Trophoblast cell (in vitro differentiated cells and primary cell): ENCODE measurements around the gene BTBD9.
A peak's percentile ranks its signal among the peaks of the same experiment; 100 is the strongest.

Experiments
- DNase-seq, 2 donors: peaks; one replicate each; pipeline ENCODE4 v3.0.0-alpha.2; 2016
- H2AFZ ChIP-seq: 2 replicates; pipeline ENCODE4 v1.6.1; 2013; ENCODE audit warnings: low read length, moderate library complexity, mild to moderate bottlenecking; ENCODE audit not compliant: insufficient read depth, poor library complexity
- H2AK5ac ChIP-seq: 2 replicates; pipeline ENCODE4 v1.6.1; 2013; ENCODE audit warnings: mild to moderate bottlenecking, low read length
- H2BK120ac ChIP-seq: 2 replicates; pipeline ENCODE4 v1.6.1; 2013; ENCODE audit warnings: low read length, mild to moderate bottlenecking, moderate library complexity; ENCODE audit not compliant: insufficient read depth, poor library complexity
- H2BK12ac ChIP-seq: 2 replicates; pipeline ENCODE4 v1.6.1; 2013; ENCODE audit warnings: mild to moderate bottlenecking, low read length, moderate library complexity
- H2BK5ac ChIP-seq: 2 replicates; pipeline ENCODE4 v1.6.1; 2013; ENCODE audit warnings: low read length, low read depth, moderate library complexity, mild to moderate bottlenecking; ENCODE audit not compliant: poor library complexity
- H3K14ac ChIP-seq: 2 replicates; pipeline ENCODE4 v1.6.1; 2013; ENCODE audit warnings: mild to moderate bottlenecking, low read length
- H3K18ac ChIP-seq: 2 replicates; pipeline ENCODE4 v1.6.1; 2013; ENCODE audit warnings: mild to moderate bottlenecking, low read length
- H3K23ac ChIP-seq: 2 replicates; pipeline ENCODE4 v1.6.1; 2013; ENCODE audit warnings: low read length
- H3K27ac ChIP-seq: 2 replicates; pipeline ENCODE4 v1.5.1; 2013; ENCODE audit warnings: low read depth, mild to moderate bottlenecking, inconsistent platforms, low read length, moderate library complexity
- H3K27me3 ChIP-seq: 2 replicates; pipeline ENCODE4 v1.6.1; 2013; ENCODE audit warnings: inconsistent platforms, mild to moderate bottlenecking, low read length, moderate library complexity; ENCODE audit not compliant: insufficient read depth
- H3K36me3 ChIP-seq, 2 experiments: 1 replicate in 1 of 2; 2 replicates in 1 of 2; pipeline ENCODE4 v1.6.1; 2013; ENCODE audit warnings: low read length in 2 of 2, mild to moderate bottlenecking in 2 of 2, moderate library complexity in 1 of 2; ENCODE audit not compliant: insufficient read depth in 2 of 2, control insufficient read depth in 1 of 2
- H3K4ac ChIP-seq: 2 replicates; pipeline ENCODE4 v1.6.1; 2013; ENCODE audit warnings: low read depth, mild to moderate bottlenecking, low read length, moderate library complexity
- H3K4me1 ChIP-seq, 2 experiments: 1 replicate in 1 of 2; 2 replicates in 1 of 2; pipeline ENCODE4 v1.6.1; 2013; ENCODE audit warnings: low read length in 2 of 2, mild to moderate bottlenecking in 2 of 2, moderate library complexity in 1 of 2; ENCODE audit not compliant: insufficient read depth in 2 of 2, control insufficient read depth in 1 of 2
- H3K4me2 ChIP-seq: 2 replicates; pipeline ENCODE4 v1.6.1; 2013; ENCODE audit warnings: inconsistent platforms, mild to moderate bottlenecking, low read length, moderate library complexity
- H3K4me3 ChIP-seq: 2 replicates; pipeline ENCODE4 v1.5.1; 2013; ENCODE audit warnings: mild to moderate bottlenecking, low read depth, low read length, inconsistent platforms
- H3K79me1 ChIP-seq: one replicate; pipeline ENCODE4 v1.6.1; 2013; ENCODE audit warnings: low read length
- H3K79me2 ChIP-seq: 2 replicates; pipeline ENCODE4 v1.6.1; 2013; ENCODE audit warnings: low read length, mild to moderate bottlenecking; ENCODE audit not compliant: control insufficient read depth, insufficient read depth, poor library complexity
- H3K9ac ChIP-seq: 2 replicates; pipeline ENCODE4 v1.6.1; 2013; ENCODE audit warnings: mild to moderate bottlenecking, low read length
- H3K9me3 ChIP-seq: 2 replicates; pipeline ENCODE4 v1.6.1; 2013; ENCODE audit warnings: low read depth, mild to moderate bottlenecking, control low read depth, inconsistent platforms, low read length; ENCODE audit not compliant: insufficient read depth
- H4K12ac ChIP-seq: 2 replicates; pipeline ENCODE4 v1.6.1; 2013; ENCODE audit warnings: low read depth, mild to moderate bottlenecking, low read length, moderate library complexity
- H4K8ac ChIP-seq: 2 replicates; pipeline ENCODE4 v1.6.1; 2013; ENCODE audit warnings: low read depth, mild to moderate bottlenecking, low read length, moderate library complexity
- H4K91ac ChIP-seq: one replicate; pipeline ENCODE4 v1.6.1; 2013; ENCODE audit warnings: low read depth, mild to moderate bottlenecking, low read length, moderate library complexity
- WGBS: extraction: QIAGEN DNeasy Blood & Tissue Kit; methylation state at CpG from one replicate; pipeline ENCODE4 v1.1.7; 2013; ENCODE audit warnings: missing lambda C conversion rate; ENCODE audit not compliant: insufficient read length, insufficient coverage; ENCODE audit errors: extremely low coverage; 5-methylcytosine and 5-hydroxymethylcytosine counted together

The BTBD9 gene

GRCh38 chr6:38435330-38435729, 204.4 kb downstream of the BTBD9 start:
- no peak overlapping the region for H4K8ac ChIP-seq
- H2BK12ac ChIP-seq = no peak overlapping the region
- no CpG with 5 or more reads among the region's 5 CpGs for WGBS
- H3K36me3 ChIP-seq = no peaks in the 10 kb centered on the region
- H4K12ac ChIP-seq = no peak overlapping the region
- no peak overlapping the region for H3K18ac ChIP-seq
- DNase-seq = no peak
- no peaks in the 10 kb centered on the region for H3K79me2 ChIP-seq
- H3K14ac ChIP-seq = no peak overlapping the region
- no peak overlapping the region for H4K91ac ChIP-seq
- no peaks in the 10 kb centered on the region for H3K9me3 ChIP-seq
- no peak overlapping the region for H2BK120ac ChIP-seq
- no peak overlapping the region for H3K9ac ChIP-seq
- no peak overlapping the region for H3K4me3 ChIP-seq
- H3K23ac ChIP-seq = no peak overlapping the region
- no peaks in the 10 kb centered on the region for H3K27me3 ChIP-seq
- H2AFZ ChIP-seq = no peak overlapping the region
- no peak overlapping the region for H3K4ac ChIP-seq
- no peak overlapping the region for H2BK5ac ChIP-seq
- H3K4me2 ChIP-seq = no peak overlapping the region
- H3K27ac ChIP-seq = no peak overlapping the region
- H3K4me1 ChIP-seq = no peaks in the 10 kb centered on the region
- H2AK5ac ChIP-seq = no peak overlapping the region
- H3K79me1 ChIP-seq = no peaks in the 10 kb centered on the region

- Histone ChIP-seq H3K79me2 (no peaks in the 10 kb centered on the region), H2AK5ac (no peak overlapping the region), H3K4me3 (no peak overlapping the region), H3K4me1 (no peaks in the 10 kb centered on the region), H4K8ac (no peak overlapping the region), H3K9me3 (no peaks in the 10 kb centered on the region), H4K91ac (no peak overlapping the region), H3K36me3 (no peaks in the 10 kb centered on the region), H3K23ac (no peak overlapping the region), H3K4ac (no peak overlapping the region), H2BK120ac (no peak overlapping the region), H2BK12ac (no peak overlapping the region), H3K79me1 (no peaks in the 10 kb centered on the region), H3K27me3 (no peaks in the 10 kb centered on the region), H3K18ac (no peak overlapping the region), H3K27ac (no peak overlapping the region), H3K4me2 (no peak overlapping the region), H2BK5ac (no peak overlapping the region), H4K12ac (no peak overlapping the region), H2AFZ (no peak overlapping the region), H3K14ac (no peak overlapping the region), H3K9ac (no peak overlapping the region)
- no CpG with 5 or more reads among the region's 1 CpG for WGBS
- no peak for DNase-seq
Observed at GRCh38 chr6:38434051-38434450, 205.7 kb downstream of the BTBD9 start.

GRCh38 chr6:38432479-38432878, 207.2 kb downstream of the BTBD9 start:
- H3K79me1 ChIP-seq = no peaks in the 10 kb centered on the region
- H3K9ac ChIP-seq = no peak overlapping the region
- no peaks in the 10 kb centered on the region for H3K79me2 ChIP-seq
- H2BK120ac ChIP-seq = no peak overlapping the region
- H3K18ac ChIP-seq = no peak overlapping the region
- no peaks in the 10 kb centered on the region for H3K9me3 ChIP-seq
- H3K4me3 ChIP-seq = no peak overlapping the region
- no peak overlapping the region for H2BK5ac ChIP-seq
- H3K4me1 ChIP-seq = no peaks in the 10 kb centered on the region
- no peak overlapping the region for H3K27ac ChIP-seq
- no CpG with 5 or more reads among the region's 1 CpG for WGBS
- DNase-seq = peak in 1 of 2 donors; percentile 49
- no peak overlapping the region for H3K14ac ChIP-seq
- H3K4me2 ChIP-seq = no peak overlapping the region
- no peak overlapping the region for H4K8ac ChIP-seq
- no peak overlapping the region for H4K12ac ChIP-seq
- H3K23ac ChIP-seq = no peak overlapping the region
- H3K4ac ChIP-seq = no peak overlapping the region
- H3K27me3 ChIP-seq = no peaks in the 10 kb centered on the region
- H2AK5ac ChIP-seq = no peak overlapping the region
- no peak overlapping the region for H2BK12ac ChIP-seq
- no peak overlapping the region for H2AFZ ChIP-seq
- H3K36me3 ChIP-seq = no peaks in the 10 kb centered on the region
- H4K91ac ChIP-seq = no peak overlapping the region

GRCh38 chr6:38432079-38432478, 207.7 kb downstream of the BTBD9 start:
- peak in 1 of 2 donors; percentile 42 for DNase-seq
- H4K12ac ChIP-seq = no peak overlapping the region
- H2BK120ac ChIP-seq = no peak overlapping the region
- H2BK5ac ChIP-seq = no peak overlapping the region
- H3K9me3 ChIP-seq = no peaks in the 10 kb centered on the region
- no CpG with 5 or more reads among the region's 3 CpGs for WGBS
- no peak overlapping the region for H3K27ac ChIP-seq
- no peaks in the 10 kb centered on the region for H3K79me1 ChIP-seq
- no peak overlapping the region for H3K4me2 ChIP-seq
- no peak overlapping the region for H3K18ac ChIP-seq
- no peaks in the 10 kb centered on the region for H3K79me2 ChIP-seq
- H3K14ac ChIP-seq = no peak overlapping the region
- H3K4ac ChIP-seq = no peak overlapping the region
- no peak overlapping the region for H2AFZ ChIP-seq
- no peak overlapping the region for H2BK12ac ChIP-seq
- H3K27me3 ChIP-seq = no peaks in the 10 kb centered on the region
- H3K9ac ChIP-seq = no peak overlapping the region
- H2AK5ac ChIP-seq = no peak overlapping the region
- no peak overlapping the region for H3K4me3 ChIP-seq
- no peak overlapping the region for H4K8ac ChIP-seq
- H3K4me1 ChIP-seq = no peaks in the 10 kb centered on the region
- no peaks in the 10 kb centered on the region for H3K36me3 ChIP-seq
- H4K91ac ChIP-seq = no peak overlapping the region
- H3K23ac ChIP-seq = no peak overlapping the region
